H1 (cell line): Measurements from ENCODE around the gene MOB2.

Experiments used
- CHD1 ChIP-seq: IDR thresholded peaks from 2 replicates; pipeline ENCODE4 v1.6.1; 2012; ENCODE audit warnings: low read depth, low read length, improper control_type of control experiment
- CHD2 ChIP-seq: IDR thresholded peaks from 2 replicates; pipeline ENCODE4 v1.6.1; 2012; ENCODE audit warnings: low read length, improper control_type of control experiment
- CTCF ChIP-seq, 3 experiments: IDR thresholded peaks; 1 replicate in 2 of 3; 2 replicates in 1 of 3; pipeline versions ENCODE4 v1.5.1 to v1.6.1; 2011; ENCODE audit warnings: low read length in 3 of 3, mild to moderate bottlenecking in 3 of 3, inconsistent platforms in 2 of 3, low read depth in 1 of 3, moderate library complexity in 1 of 3; ENCODE audit not compliant: insufficient read depth in 1 of 3; ENCODE audit errors: control extremely low read depth in 1 of 3
- EZH2 ChIP-seq: fragments of 200-600 bp; sonication (generic); IDR thresholded peaks from 2 replicates; pipeline ENCODE4 v1.7.1; 2012; ENCODE audit warnings: low read depth, mild to moderate bottlenecking, moderate library complexity, low read length, inconsistent platforms; ENCODE audit not compliant: severe bottlenecking
- GABPA ChIP-seq: IDR thresholded peaks from 2 replicates; pipeline ENCODE4 v1.6.1; 2011; ENCODE audit warnings: mild to moderate bottlenecking, low read length, moderate library complexity, borderline replicate concordance; ENCODE audit not compliant: insufficient read depth
- JUND ChIP-seq: IDR thresholded peaks from 2 replicates; pipeline ENCODE4 v1.6.1; 2011; ENCODE audit warnings: mild to moderate bottlenecking, improper control_type of control experiment, low read length
- POLR2A ChIP-seq, 2 experiments: IDR thresholded peaks; 1 replicate in 1 of 2; 2 replicates in 1 of 2; pipeline ENCODE4 v1.6.1; 2011; ENCODE audit warnings: low read depth in 2 of 2, low read length in 2 of 2, mild to moderate bottlenecking in 2 of 2; ENCODE audit errors: control extremely low read depth in 1 of 2
- TAF1 ChIP-seq: IDR thresholded peaks from 2 replicates; pipeline ENCODE4 v1.6.1; 2011; ENCODE audit warnings: mild to moderate bottlenecking, low read depth, low read length
- USF2 ChIP-seq: IDR thresholded peaks from 2 replicates; pipeline ENCODE4 v1.6.1; 2011; ENCODE audit warnings: low read length, improper control_type of control experiment
- ZNF274 ChIP-seq: IDR thresholded peaks from 2 replicates; pipeline ENCODE4 v1.7.0; 2012; ENCODE audit warnings: low read length, borderline replicate concordance; ENCODE audit errors: extremely low read depth

GRCh38 chr11:1469911-1470680 is 16.5 kb downstream of the MOB2 start:
- no peak for TF ChIP-seq GABPA
- TF ChIP-seq TAF1 = no peak
- TF ChIP-seq JUND = no peak
- no peak for TF ChIP-seq CHD1
- TF ChIP-seq ZNF274 = no peak
- no peak for TF ChIP-seq EZH2
- TF ChIP-seq CHD2 = no peak
- TF ChIP-seq POLR2A (IDR thresholded peaks at IDR 0.05; ENCODE audit: control extremely low read depth in 1 of 2, low read depth in 2 of 2, low read length in 2 of 2) = no peak
- no peak for TF ChIP-seq USF2
- no peak for TF ChIP-seq CTCF (IDR thresholded peaks at IDR 0.05; ENCODE audit: control extremely low read depth in 1 of 3, insufficient read depth in 1 of 3, low read depth in 1 of 3, low read length in 3 of 3)
